Measurements from ENCODE around the gene ZNF8. TPM values are rescaled to one million over a fixed set of nuclear protein-coding genes. Genes with fewer than 3 reads are reported as not detected.
"Not testable (repeated sequence)": the region's sequence is repeated elsewhere in the genome, so short reads cannot be mapped to it uniquely, and the experiment has no call there.

ZNF8 gene
- total RNA-seq, 1 experiment from 2014 or later: 2.9 TPM

DNA sequence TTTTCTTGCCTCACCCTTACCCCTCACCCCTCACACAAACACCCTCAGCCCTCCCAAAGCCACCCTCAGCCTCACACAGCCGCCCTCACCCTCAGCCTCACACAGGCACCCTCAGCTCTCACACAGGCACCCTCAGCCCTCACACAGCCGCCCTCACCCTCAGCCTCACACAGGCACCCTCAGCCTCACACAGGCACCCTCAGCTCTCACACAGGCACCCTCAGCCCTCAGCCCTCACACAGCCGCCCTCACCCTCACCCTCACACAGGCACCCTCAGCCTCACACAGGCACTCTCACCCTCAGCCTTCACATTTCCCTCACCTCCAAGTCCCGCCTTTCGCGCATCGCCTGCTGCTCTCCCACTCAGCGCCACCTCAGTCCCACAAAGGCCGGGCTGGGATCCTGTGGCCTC lies 47.8 kb downstream of the ZNF8 start:
- DNase-seq (ENCODE audit: low read depth, low spot score): no peak
- in situ Hi-C loops (cut with HindIII; ENCODE audit: low pct_unique_long_range_greater_than_20kb, low sequenced_read_pairs): no loop called here

DNA sequence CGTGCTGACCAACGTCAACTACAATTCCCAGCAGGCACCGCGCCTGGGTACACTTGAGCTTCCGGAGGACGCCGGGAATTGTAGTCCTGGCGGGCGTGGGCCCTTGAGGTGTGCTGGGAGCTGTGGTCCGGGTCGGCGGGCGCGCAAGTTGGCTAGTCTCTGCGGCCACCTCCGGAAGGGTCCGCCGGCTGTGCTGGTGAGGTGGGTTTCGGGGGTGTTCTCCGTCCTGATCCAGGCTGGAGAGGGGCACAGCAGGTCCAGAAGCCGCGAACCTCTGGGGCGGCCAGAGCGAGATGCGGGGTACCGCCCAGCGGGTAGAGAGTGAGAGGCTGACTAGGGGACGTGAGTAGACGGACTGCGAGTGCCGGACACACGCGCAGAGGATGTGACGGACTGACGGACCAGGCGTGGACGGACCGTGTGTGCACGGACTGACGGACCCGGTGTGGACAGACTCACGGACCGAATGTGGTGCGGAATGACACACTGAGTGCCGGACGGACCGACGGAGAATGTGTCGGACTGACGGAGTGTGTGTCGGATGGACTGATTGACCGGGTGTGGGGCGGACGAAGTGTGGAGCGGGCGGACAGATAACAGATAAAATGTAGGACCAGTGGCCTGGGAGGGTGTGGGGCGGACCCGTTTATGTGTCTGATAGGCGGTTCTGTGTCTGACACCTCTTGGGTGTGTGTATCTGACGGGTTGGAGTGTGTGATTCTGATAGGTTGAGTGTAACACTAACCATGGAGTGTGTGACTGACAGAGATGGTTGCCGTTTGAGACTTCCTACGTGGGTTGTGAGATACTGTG lies 48.4 kb downstream of the ZNF8 start, which contains the start of gene ZSCAN22:
TSS of gene ZSCAN22 (plus strand) at position 81 of the 813 bp plus-strand sequence. CDS start 7,809 bp downstream, outside the sequence.
- in situ Hi-C loops (cut with HindIII; ENCODE audit: low pct_unique_long_range_greater_than_20kb, low sequenced_read_pairs): no loop called here
- DNase-seq (ENCODE audit: low read depth, low spot score): peak; percentile 94

DNA sequence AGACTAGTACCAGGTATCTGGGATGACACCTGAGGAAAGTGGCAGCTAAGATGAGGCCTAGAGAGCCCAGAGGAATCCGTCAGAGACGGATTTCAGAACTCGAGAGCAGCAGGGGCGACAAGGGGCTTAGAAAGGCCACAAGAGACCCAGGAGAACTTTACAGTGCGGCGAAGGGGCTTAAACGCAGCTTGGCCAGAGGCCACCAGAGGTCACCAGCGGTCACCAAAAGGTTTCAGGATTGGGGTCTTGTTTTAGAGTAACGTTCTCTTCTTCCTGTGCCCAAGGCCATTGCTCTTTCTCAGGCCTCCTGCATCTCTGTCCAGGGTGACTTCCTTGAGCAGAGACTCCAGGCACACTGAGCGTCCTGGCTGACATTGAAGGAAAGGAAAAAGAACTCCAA lies 50.2 kb downstream of the ZNF8 start:
- DNase-seq (ENCODE audit: low read depth, low spot score): peak; percentile 55
- in situ Hi-C loops (cut with HindIII; ENCODE audit: low pct_unique_long_range_greater_than_20kb, low sequenced_read_pairs): no loop called here

DNA sequence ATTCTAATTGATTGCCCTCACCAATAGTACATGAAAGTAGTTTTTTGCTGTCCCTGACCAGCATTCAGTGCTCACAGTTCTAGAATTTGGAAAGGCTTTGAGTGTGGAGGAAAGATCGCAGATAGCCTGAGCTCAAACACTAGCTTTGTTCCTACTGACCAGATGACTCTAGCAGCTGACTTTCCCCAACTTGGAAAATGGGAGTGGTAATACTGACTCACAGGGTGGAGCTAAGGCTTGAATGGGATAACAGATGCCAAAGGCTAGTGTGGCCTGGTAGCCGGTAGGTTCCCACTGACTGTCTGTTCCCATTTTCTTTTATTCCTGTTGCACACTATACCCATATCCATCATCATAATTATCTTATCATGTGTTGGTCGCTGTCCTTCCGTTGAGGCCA lies 51.7 kb downstream of the ZNF8 start:
- peak; percentile 97 for DNase-seq (ENCODE audit: low read depth, low spot score)
- in situ Hi-C loops (cut with HindIII; ENCODE audit: low pct_unique_long_range_greater_than_20kb, low sequenced_read_pairs): no loop called here

DNA sequence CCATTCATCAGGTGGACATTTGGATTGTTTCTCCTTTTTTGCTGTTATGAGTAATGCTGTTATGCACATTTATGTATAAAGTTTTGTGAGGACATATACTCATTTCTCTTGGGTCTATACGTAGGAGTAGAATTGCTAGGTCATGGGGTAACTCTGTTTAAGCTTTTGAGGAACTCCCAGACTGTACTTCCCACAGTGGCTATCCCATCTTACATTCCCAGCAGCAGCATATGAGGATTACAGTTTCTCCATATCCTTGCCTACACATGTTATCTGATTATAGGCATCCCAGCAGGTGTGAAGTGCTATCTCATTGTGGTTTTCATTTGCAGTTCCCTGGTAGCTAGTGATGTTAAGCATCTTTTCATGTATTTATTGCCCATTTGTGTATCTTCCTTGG lies 53.9 kb downstream of the ZNF8 start:
- in situ Hi-C loops (cut with HindIII; ENCODE audit: low pct_unique_long_range_greater_than_20kb, low sequenced_read_pairs): no loop called here
- DNase-seq (ENCODE audit: low read depth, low spot score): no peak

DNA sequence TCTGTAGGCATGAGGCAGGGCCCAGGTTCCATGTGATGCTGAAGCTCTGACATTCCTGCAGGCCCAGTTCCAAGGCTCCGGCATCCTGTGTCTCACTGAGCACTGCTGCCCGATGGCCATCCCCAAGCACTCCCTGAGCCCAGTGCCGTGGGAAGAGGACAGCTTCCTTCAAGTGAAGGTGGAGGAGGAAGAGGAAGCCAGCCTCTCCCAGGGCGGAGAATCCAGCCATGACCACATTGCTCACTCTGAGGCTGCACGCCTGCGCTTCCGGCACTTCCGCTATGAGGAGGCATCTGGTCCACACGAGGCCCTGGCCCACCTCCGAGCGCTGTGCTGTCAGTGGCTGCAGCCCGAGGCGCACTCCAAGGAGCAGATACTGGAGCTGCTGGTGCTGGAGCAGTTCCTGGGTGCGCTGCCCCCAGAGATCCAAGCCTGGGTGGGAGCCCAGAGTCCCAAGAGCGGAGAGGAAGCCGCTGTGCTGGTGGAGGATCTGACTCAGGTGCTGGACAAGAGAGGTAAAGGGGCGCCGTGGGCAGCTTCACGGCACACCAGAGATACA lies 56.0 kb downstream of the ZNF8 start:
- in situ Hi-C loops (cut with HindIII; ENCODE audit: low pct_unique_long_range_greater_than_20kb, low sequenced_read_pairs): no loop called here
- DNase-seq (ENCODE audit: low read depth, low spot score): no peak

DNA sequence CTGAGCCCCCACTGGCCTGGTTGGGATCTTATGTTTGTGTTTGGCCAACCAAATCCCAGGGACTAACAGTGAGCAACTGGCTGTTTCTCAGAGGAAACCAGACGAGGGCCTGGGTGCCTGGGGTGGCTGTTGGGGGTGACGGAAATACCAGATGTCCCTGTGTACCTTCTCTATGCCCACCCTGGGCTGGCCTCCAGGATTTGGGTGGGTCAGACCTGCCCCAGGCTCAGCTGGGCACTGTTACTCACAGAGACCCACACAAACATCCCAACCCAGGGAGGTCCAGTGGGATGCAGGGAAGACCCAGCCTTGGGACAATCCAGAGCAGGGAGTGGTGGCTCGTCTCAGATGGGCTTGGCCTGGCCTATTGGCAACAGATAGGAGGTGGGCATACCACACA lies 56.9 kb downstream of the ZNF8 start:
- DNase-seq (ENCODE audit: low read depth, low spot score): no peak
- in situ Hi-C loops (cut with HindIII; ENCODE audit: low pct_unique_long_range_greater_than_20kb, low sequenced_read_pairs): no loop called here

DNA sequence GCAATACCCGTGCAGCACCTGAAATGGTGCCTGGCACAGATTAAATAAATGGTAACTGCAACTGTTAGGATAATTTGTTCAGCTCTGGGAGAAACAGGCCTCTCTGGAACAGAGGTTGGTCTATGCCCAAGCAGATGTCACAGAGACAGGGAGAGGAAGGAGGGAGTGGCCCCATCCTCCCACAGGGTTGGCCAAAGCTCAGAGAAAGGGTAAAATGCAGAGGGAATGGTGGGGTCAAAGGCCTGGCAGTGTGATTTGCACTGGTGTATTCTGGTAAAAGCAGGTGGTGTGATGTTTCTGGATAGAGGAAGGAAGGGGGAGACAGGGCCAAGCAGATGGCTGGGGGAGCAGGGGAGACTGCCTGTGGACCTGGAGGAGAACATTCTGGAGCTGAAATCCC lies 57.5 kb downstream of the ZNF8 start:
- in situ Hi-C loops (cut with HindIII; ENCODE audit: low pct_unique_long_range_greater_than_20kb, low sequenced_read_pairs): no loop called here

DNA sequence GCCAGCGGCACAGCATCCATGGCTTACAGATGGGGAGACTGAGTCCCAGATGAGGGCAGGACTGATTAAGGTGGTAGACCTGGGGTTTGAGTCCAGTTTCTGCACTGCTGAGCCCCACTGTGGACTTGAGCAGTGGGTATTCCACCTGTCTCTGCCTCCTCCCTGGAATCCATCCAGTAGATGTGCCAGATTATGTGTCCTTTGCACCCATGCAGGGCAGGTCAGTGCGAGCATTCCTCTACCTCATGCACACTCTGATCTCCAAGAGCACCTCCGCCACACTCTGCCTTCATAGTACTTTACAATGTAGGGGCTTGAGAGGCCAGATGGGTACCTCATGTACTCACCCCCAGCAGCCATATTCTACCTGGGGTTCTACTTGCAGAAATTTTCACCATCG lies 58.1 kb downstream of the ZNF8 start:
- DNase-seq (ENCODE audit: low read depth, low spot score): no peak
- in situ Hi-C loops (cut with HindIII; ENCODE audit: low pct_unique_long_range_greater_than_20kb, low sequenced_read_pairs): no loop called here

More for the DNA sequence above, 57.5 kb downstream of the ZNF8 start:
- DNase-seq (ENCODE audit: low read depth, low spot score): no peak

DNA sequence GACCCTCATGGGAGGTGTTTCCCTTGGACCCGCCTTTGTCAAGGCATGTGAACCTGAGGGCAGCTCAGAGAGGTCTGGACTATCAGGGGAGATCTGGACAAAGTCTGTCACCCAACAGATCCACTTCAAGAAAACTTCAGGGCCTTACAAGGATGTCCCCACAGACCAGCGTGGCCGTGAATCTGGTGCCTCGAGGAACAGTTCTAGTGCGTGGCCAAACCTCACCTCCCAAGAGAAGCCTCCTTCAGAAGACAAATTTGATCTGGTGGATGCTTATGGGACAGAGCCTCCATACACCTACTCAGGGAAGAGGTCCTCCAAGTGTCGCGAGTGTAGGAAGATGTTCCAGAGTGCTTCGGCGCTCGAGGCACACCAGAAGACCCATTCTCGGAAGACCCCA lies 59.6 kb downstream of the ZNF8 start:
- DNase-seq (ENCODE audit: low read depth, low spot score): no peak
- in situ Hi-C loops (cut with HindIII; ENCODE audit: low pct_unique_long_range_greater_than_20kb, low sequenced_read_pairs): no loop called here

DNA sequence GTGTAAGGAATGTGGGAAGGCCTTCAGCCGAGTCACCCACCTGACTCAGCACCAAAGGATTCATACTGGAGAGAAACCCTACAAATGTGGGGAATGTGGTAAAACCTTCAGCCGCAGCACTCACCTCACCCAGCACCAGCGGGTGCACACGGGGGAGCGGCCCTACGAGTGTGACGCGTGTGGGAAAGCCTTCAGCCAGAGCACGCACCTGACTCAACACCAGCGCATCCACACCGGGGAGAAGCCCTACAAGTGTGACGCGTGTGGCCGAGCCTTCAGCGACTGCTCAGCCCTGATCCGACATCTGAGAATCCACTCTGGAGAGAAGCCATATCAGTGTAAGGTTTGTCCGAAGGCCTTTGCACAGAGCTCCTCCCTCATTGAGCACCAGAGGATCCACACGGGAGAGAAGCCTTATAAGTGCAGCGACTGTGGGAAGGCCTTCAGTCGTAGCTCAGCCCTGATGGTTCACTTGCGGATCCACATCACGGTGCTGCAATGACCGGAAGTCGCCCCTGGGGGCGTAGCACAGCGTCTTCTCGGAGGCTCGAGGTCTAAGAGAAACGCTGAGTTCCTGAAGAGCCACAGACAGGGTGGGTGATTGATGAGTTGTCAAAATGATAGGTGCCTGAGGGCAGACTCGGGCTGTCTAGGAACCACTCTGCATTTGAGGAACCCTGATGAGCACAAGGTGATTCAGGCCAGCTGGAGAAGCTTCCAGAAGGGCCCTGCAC lies 60.2 kb downstream of the ZNF8 start:
- in situ Hi-C loops (cut with HindIII; ENCODE audit: low pct_unique_long_range_greater_than_20kb, low sequenced_read_pairs): no loop called here
- no peak for DNase-seq (ENCODE audit: low read depth, low spot score)

DNA sequence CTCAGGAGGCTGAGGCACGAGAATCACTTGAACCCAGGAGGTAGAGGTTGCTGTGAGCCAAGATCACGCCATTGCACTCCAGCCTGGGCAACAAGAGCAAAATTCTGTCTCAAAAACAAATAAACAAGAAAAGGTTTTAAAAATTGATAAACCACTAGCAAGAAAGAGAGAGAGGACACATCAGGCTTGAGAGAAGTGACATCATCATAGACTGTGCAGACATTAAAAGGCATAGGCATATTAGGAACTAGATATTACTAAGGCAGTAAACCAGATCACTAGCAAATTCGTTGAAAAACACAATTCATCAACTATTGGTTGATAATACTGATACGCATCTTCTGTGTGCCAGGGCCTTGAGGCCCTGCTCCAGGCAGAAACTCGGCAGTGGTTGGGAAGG lies 66.8 kb downstream of the ZNF8 start:
- in situ Hi-C loops (cut with HindIII; ENCODE audit: low pct_unique_long_range_greater_than_20kb, low sequenced_read_pairs): no loop called here
- no peak for DNase-seq (ENCODE audit: low read depth, low spot score)

DNA sequence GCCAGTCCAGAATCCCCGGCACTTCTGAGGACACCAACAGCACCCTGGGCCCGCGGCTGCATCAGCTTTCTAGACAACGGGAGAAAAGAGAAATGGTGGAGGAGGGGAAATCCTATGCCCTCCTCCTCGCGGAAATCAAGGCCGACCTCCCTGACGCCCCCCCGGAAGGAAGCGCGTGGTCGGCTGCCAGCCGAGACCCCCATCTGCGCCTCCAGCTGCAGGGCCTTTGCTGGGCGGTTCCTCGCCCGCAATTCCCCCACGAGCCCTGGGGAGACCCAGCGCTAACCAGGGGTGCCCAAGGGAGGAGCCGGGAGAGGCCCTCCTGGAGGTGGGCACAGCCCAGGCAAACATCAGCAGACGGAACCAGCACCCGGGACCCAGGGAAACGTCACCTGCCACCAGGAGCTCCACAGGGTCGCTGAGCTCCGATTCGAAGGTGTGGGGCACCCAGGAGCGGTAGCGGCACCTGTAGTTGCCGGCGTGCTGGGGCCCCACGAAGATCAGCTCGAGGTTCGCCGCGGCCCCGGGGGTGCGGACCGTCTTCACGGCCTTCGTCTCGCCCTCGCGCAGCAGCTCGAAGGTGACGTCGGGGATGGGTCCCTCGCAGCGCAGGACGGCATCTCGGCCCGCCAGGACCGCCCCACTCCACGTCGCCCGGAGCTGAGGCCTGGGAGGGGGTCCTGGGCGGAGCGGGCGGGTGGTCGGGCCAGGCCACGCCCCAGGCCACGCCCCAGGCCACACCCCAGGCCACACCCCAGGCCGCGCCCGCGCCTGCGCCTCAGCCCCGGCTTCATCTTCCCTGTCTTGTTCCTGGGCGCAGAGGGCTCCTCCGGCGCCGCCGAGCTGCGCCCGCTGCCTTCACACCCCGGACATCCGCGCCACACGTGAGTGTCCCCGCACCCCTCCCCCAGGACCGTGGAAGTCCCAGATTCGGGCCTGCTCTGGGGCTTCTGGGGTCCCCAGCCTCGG lies 68.5 kb downstream of the ZNF8 start:
- in situ Hi-C loops (cut with HindIII; ENCODE audit: low pct_unique_long_range_greater_than_20kb, low sequenced_read_pairs): no loop called here
- peak; percentile 59 for DNase-seq (ENCODE audit: low read depth, low spot score)

DNA sequence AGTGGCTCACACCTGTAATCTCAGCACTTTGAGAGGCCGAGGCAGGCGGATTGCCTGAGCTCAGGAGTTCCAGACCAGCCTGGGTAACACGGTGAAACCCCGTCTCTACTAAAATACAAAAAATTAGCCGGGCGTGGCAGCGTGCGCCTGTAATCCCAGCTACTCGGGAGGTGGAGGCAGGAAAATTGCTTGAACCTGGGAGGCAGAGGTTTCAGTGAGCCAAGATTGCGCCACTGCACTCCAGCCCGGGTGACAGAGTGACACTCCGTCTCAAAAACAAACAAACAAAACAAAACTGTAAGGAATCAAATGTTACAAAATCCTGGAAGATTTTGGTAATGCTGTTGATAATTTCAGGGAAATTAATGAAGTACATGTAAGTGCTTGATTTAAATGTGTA lies 69.3 kb downstream of the ZNF8 start:
- in situ Hi-C loops (cut with HindIII; ENCODE audit: low pct_unique_long_range_greater_than_20kb, low sequenced_read_pairs); DNase-seq (ENCODE audit: low read depth, low spot score): not testable (repeated sequence)

DNA sequence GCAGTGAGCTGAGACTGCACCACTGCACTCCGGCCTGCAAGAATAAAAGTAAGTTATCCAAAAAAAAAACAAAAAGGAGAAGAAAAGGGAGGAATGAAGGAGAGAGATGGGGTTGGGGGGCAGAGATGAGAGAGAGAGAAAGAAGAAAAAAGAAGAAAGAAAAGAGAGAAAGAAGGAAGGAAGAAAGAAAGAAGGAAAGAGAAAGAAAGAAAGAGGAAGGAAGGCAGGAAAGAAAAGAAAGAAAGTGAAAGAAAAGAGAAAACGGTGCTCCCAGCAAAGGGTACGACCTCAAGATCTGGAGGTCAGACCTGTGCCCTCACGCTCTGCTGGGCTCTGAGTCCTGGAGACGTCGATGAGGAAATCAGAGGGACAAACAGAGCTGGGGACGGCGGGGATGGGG lies 70.8 kb downstream of the ZNF8 start:
- no peak for DNase-seq (ENCODE audit: low read depth, low spot score)
- in situ Hi-C loops (cut with HindIII; ENCODE audit: low pct_unique_long_range_greater_than_20kb, low sequenced_read_pairs): no loop called here

DNA sequence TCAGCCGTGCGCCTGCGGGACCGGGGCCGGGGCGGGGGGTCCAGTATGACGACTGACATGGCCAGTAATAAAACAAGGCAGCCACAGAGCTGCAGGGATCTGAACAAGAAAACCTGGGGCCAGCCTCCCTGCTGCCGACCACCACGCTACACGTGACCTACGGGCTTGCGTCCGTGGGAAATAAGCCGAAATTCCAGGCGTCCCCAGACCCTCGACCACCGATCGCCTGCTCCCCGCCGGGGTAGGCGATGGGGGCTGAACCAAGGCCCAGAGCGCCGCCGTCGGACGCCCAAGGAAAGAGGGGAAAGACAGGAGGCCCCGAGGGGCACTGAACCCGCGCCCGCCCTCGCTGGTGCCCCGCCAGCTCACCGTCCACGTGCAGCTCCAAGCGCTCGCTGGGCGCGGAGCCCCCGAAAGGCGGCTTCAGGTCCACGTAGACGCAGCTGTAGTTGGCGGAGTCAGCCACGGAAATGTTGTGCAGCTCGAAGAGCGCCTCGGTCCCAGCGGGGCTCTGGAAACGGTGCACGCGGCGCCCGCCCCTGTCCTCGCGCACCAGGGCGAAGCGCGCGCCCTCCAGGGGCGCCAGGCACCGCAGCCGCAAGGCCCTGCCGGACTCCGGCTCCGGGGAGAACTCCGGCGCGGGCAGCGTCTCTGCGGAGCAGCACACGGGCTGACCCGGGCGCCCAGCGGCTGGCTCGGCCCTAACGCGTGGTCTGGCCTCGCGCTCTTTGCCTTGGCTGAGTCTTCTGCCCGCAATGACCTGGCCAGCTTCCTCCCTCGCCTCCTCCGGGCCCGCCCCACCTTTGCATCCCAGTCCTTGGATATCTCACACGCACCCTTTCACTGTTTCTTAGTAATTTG lies 71.5 kb downstream of the ZNF8 start:
- no peak for DNase-seq (ENCODE audit: low read depth, low spot score)
- in situ Hi-C loops (cut with HindIII; ENCODE audit: low pct_unique_long_range_greater_than_20kb, low sequenced_read_pairs): no loop called here
